Measurements from ENCODE around the gene MAMDC2. TPM values are rescaled to one million over a fixed set of nuclear protein-coding genes. Genes with fewer than 3 reads are reported as not detected.

MAMDC2 gene
- total RNA-seq, 4 donors from 2014 or later, result 4.1 to 17.3 (median 9.3) TPM

- TF ChIP-seq EP300 (IDR thresholded peaks at IDR 0.05), result no peak
- TF ChIP-seq POLR2A (IDR thresholded peaks at IDR 0.05), result no peak
- no peak for TF ChIP-seq POLR2AphosphoS5 (IDR thresholded peaks at IDR 0.05)
- TF ChIP-seq CTCF (IDR thresholded peaks at IDR 0.05), result no peak
- 80% methylated on average over 3 of the region's 3 CpGs for WGBS
- Histone ChIP-seq H3K36me3 (no peaks in the 10 kb centered on the region), H3K4me1 (no peaks in the 10 kb centered on the region), H3K4me3 (no peak overlapping the region), H3K27me3 (no peaks in the 10 kb centered on the region), H3K27ac (no peak overlapping the region), H3K9me3 (no peaks in the 10 kb centered on the region)
- DNase-seq (ENCODE audit: low spot score in 2 of 2), result no peak
Observed at GRCh38 chr9:70142101-70142500, 98.5 kb downstream of the MAMDC2 start.

GRCh38 chr9:70143394-70144130 lies 99.9 kb downstream of the MAMDC2 start:
- Histone ChIP-seq H3K4me3 (no peak overlapping the region), H3K9me3 (no peaks in the 10 kb centered on the region), H3K4me1 (no peaks in the 10 kb centered on the region), H3K36me3 (no peaks in the 10 kb centered on the region), H3K27me3 (no peaks in the 10 kb centered on the region), H3K27ac (no peak overlapping the region)
- 89% methylated on average over 3 of the region's 3 CpGs for WGBS
- DNase-seq (ENCODE audit: low spot score in 2 of 2), result no peak
- TF ChIP-seq POLR2A (IDR thresholded peaks at IDR 0.05), result no peak
- TF ChIP-seq POLR2AphosphoS5 (IDR thresholded peaks at IDR 0.05), result no peak
- no peak for TF ChIP-seq CTCF (IDR thresholded peaks at IDR 0.05)
- no peak for TF ChIP-seq EP300 (IDR thresholded peaks at IDR 0.05)

GRCh38 chr9:70144131-70144503 lies 100.5 kb downstream of the MAMDC2 start:
- TF ChIP-seq CTCF (IDR thresholded peaks at IDR 0.05) (no peak), POLR2A (IDR thresholded peaks at IDR 0.05) (no peak), EP300 (IDR thresholded peaks at IDR 0.05) (no peak), POLR2AphosphoS5 (IDR thresholded peaks at IDR 0.05) (no peak)
- no peaks in the 10 kb centered on the region for H3K4me1 ChIP-seq
- 75% methylated on average over 1 of the region's 1 CpG for WGBS
- H3K4me3 ChIP-seq, result no peak overlapping the region
- DNase-seq (ENCODE audit: low spot score in 2 of 2), result no peak
- no peaks in the 10 kb centered on the region for H3K9me3 ChIP-seq
- H3K27me3 ChIP-seq, result no peaks in the 10 kb centered on the region
- no peaks in the 10 kb centered on the region for H3K36me3 ChIP-seq
- H3K27ac ChIP-seq, result no peak overlapping the region

GRCh38 chr9:70145981-70146380 lies 102.3 kb downstream of the MAMDC2 start:
- no peak for TF ChIP-seq CTCF (IDR thresholded peaks at IDR 0.05)
- no peak for TF ChIP-seq POLR2A (IDR thresholded peaks at IDR 0.05)
- no peak for TF ChIP-seq EP300 (IDR thresholded peaks at IDR 0.05)
- TF ChIP-seq POLR2AphosphoS5 (IDR thresholded peaks at IDR 0.05), result no peak
- Histone ChIP-seq H3K9me3 (no peaks in the 10 kb centered on the region), H3K36me3 (no peaks in the 10 kb centered on the region), H3K27ac (no peak overlapping the region), H3K4me1 (no peaks in the 10 kb centered on the region), H3K27me3 (no peaks in the 10 kb centered on the region), H3K4me3 (no peak overlapping the region)
- DNase-seq (ENCODE audit: low spot score in 2 of 2), result no peak
- 95% methylated on average over 4 of the region's 4 CpGs for WGBS

GRCh38 chr9:70147196-70147595 lies 103.5 kb downstream of the MAMDC2 start:
- Histone ChIP-seq H3K36me3 (no peaks in the 10 kb centered on the region), H3K9me3 (no peaks in the 10 kb centered on the region), H3K27ac (no peak overlapping the region), H3K4me1 (no peaks in the 10 kb centered on the region), H3K4me3 (no peak overlapping the region), H3K27me3 (no peaks in the 10 kb centered on the region)
- 87% methylated on average over 1 of the region's 1 CpG for WGBS
- TF ChIP-seq POLR2A (IDR thresholded peaks at IDR 0.05), result no peak
- no peak for TF ChIP-seq EP300 (IDR thresholded peaks at IDR 0.05)
- no peak for TF ChIP-seq POLR2AphosphoS5 (IDR thresholded peaks at IDR 0.05)
- TF ChIP-seq CTCF (IDR thresholded peaks at IDR 0.05), result no peak
- no peak for DNase-seq (ENCODE audit: low spot score in 2 of 2)
